GM18907 (cell line): Measurements from ENCODE around the gene OR51G2.
"Not testable (repeated sequence)": the region's sequence is repeated elsewhere in the genome, so short reads cannot be mapped to it uniquely, and the experiment has no call there.

Experiments
- ATAC-seq: cut with Tn5 transposase; IDR thresholded peaks from one replicate; pipeline ENCODE4 v1.9.1; 2021; ENCODE audit warnings: mild to moderate bottlenecking, moderate library complexity; ENCODE audit not compliant: unreplicated experiment

Gene OR51G2, protein sequence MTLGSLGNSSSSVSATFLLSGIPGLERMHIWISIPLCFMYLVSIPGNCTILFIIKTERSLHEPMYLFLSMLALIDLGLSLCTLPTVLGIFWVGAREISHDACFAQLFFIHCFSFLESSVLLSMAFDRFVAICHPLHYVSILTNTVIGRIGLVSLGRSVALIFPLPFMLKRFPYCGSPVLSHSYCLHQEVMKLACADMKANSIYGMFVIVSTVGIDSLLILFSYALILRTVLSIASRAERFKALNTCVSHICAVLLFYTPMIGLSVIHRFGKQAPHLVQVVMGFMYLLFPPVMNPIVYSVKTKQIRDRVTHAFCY

DNA sequence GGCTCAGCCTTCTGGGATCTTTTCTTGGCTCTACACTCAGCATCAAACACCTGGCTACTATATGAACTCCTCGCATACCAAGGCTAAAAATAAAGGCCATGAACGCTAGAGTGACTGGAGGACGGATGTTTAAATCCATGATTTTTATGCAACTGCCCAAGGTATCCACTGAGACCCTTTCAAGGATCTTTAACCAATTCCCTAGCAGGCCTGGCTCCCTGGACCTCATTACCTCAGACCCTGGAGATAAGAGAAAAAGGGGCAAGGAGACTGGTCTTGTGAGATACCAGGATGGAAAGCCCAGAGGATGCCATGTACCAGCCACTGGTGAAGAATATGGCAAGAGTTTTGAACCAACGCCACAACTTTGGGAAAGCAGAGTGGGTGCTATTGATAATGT is at the start of gene OR51G2:
TSS of gene OR51G2 (minus strand) at position 101 of the 400 bp plus-strand sequence. CDS start 3,687 bp downstream, outside the sequence.
- no peak for ATAC-seq

DNA sequence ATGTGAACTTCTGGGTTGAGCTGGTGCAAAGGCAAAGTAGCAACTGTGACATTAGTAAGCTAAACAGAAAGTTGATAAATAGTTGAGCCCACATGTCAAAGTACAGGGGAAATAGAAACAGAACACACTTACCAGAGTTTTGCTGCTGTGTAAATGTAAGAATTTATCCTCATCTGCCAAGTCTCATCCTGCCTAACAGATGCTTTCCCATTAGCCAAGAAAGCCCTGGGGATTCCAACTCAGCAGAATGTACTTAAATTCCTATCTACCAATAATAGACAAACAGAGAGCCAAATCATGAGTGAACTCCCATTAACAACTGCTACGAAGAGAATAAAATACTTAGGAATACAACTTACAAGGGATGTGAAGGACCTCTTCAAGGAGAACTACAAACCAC is 43.7 kb upstream of the OR51G2 start:
- ATAC-seq, result no peak

DNA sequence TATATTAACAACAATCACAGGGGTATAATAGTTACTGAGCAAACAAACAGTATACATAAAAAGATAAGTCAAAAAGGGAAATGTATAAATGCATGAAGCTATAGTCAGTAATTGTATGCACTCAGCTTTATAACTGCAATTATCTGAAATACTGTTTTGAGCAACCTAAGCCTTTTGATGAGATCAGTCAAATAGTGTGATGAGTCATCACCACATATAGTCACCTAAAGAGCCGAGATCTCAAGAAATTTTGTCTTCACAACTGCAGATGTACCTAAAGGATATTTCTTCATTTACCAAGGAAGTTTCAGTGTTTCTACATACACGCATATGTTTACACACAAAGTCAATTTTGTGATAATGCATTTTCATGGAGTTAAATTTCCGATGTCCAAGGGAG is 41.7 kb upstream of the OR51G2 start:
- no peak for ATAC-seq

DNA sequence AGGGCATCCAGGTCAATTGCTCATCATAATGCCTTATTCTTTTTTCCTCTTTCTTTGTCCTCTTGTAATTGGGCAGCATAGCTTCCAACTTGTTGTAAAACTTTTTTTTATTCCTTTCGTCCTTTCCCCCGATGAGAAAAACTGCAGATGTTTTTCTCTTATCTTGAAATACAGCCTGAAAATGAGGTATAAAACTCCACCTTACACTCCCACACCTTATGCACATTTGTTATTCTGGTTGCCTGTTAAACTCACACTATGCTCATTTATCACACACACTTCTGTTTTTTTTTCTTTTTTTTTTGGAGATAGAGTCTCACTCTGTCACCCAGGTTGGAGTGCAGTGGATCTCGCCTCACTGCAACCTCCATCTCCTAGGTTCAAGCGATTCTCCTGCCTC is 38.2 kb upstream of the OR51G2 start:
- no peak for ATAC-seq

DNA sequence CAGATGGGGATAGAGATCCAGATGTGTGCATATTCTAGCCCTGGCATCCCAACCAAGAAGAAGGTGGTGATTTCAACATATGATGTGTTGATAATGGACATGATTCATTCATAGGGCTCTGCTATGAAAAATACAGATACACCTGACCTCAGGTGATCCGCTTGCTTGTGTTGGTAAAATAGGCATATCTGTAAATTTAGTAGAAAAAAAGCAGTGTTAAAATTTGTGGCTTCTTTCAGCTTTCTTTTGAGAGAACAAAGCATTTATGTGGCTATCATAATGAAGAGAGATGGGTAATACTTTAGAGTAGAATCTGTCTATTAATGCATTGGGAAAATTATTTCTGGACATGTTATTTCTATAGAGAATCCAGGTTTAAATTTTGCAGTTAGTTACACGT is 36.5 kb upstream of the OR51G2 start, which contains the start of gene OR51A2:
TSS of gene OR51A2 (minus strand) at position 101 of the 400 bp plus-strand sequence. CDS start at position 101, 0 bp downstream.
- ATAC-seq, result not testable (repeated sequence)

DNA sequence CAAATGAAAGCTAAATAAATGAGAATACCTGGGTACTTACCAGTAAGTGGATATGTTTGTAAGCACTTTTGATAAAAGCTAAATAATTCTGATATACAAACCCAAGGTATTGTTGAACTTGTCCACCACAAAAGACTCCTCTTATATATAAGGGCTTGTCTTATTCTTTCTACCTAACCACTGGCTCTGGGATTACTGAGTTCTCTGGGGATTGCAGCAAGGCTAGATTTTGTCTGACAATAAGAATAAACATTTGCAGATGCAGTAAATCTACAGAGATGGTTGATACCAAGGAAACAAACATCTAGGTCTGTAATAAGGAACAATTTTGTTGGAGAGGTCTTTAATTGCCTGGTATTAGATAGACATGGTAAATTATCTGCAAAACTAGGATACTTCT is 28.4 kb upstream of the OR51G2 start, which contains the start of gene OR51A4:
TSS of gene OR51A4 (minus strand) at position 101 of the 400 bp plus-strand sequence. CDS start 505 bp downstream, outside the sequence.
- ATAC-seq, result no peak

DNA sequence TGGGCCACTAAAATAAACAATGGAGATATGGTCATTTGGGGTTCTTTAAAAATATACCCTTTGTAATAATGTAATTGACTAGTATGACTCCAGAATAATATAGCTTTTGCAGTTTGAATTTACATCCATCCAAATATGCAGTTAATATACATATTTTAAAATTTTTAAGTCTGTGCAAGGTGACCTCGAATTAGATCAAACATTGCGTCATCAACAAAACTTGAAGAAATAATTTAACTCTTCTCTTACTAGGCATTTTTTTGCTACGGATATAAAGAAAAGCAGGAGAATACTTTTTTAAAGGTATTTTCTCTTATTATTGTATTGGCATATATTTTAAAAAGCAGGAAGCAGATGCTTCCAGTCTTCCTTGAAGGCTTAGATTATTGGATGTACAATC is 17.6 kb upstream of the OR51G2 start:
- ATAC-seq, result no peak

DNA sequence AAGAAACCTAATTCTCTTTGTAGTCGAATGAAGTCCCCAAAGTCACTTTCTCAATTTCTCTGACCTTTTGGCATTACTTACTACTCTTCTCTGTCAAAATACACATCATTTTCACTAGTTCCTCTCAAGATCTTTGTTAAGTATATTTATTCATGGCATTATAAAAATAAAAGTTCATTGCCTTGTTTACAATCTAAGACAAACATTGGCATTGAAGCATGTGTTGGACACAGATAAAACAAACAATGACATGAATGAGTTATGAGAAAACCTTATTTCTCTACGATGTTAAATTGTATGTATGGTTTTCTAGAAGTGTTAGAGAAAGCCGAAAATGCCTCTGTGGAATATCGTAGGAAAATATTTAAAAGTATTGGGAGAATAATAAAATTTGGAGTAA is 13.6 kb upstream of the OR51G2 start:
- ATAC-seq, result no peak

DNA sequence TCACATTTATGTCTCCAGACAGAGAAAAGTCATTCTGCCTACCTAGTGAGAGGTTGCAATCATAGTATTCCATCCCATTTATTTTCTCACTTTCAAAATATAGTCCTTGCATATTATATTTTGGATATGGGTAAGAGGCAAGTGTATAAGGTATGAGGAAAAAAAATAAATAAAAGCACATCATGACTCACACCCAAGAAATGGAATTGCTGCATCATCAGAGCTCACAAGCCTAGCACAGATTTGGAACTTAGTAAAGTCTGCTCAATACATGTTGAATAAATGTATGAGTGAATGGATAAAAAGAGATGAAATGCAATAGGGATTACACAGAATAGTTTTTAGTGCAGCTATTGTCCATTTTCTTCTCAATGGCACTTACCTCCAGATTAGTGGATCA is 7.5 kb upstream of the OR51G2 start:
- no peak for ATAC-seq

DNA sequence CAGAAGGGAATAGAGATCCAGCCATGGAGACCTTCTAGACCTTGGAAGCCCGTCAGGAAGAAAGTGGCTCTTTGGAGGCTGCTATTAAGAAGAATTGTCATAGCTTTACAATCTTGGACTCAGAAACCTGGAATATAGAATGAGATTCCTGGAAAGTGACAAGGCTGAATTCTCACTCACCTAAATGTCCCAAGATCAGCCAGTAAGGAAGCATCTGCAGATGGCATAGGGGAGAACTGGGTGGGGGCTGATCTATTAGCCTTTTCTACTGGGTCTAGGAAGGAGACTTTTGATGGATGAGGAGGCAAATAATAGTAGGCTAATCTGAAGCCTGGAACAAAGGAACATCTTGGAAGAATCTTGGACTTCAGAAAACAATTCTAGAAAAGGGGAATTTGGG is 5.1 kb upstream of the OR51G2 start, which contains the start of gene OR51G1:
TSS of gene OR51G1 (minus strand) at position 101 of the 400 bp plus-strand sequence. CDS start at position 101, 0 bp downstream.
- no peak for ATAC-seq

DNA sequence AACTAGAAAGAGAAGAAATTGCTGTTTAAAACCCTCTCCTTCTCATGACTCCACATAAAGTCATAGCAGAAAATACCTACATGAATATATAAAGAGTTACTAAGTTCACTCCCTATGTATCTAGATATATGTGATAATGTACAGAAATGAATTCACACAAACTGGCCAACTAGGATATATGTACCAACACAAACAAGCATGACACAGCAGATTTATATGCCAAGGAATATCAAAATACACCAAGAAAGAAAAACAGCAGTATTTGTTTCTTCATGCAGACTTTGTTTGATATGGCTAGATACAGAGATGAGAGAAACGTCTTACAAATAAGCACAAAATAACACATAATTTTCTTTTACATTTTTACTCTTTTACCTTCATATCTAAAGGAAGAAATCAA is 3.2 kb upstream of the OR51G2 start:
- no peak for ATAC-seq

DNA sequence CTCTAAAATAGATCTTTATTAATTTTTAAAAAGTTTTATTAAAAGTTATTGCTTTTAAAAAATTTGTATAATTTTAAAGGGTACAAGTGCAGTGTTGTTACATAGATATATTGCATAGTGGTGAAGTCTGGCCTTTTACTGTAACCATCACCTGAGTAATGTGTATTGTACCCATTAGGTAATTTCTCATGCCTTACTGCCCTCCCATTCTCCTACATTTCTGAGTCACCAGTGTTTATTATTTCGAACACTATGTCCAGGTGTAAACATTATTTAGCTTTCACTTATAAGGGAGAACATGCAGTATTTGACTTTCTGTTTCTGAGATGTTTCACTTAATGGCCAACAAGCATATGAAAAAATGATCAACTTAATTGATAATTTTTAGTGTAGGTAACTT is 2.6 kb upstream of the OR51G2 start:
- no peak for ATAC-seq

DNA sequence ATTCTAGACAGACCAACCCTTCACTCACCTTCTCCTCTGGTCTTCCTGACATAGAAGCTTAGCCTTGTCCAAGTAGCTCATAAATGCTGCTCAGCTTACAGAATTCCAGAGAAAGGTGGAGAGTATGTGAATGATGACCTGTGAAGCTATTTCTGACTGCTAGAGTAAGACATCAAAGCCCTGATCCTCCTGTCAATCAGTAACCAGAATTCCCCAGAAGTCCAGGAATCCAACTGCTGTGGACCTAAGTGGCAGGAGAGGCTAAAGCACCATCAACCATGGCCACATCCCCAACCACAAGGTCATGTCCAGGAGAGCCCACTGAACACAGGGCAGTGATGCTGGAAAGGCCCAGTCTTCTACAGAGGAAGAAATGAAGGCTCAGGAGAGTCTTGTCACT is 2.6 kb downstream of the OR51G2 start:
- no peak for ATAC-seq

DNA sequence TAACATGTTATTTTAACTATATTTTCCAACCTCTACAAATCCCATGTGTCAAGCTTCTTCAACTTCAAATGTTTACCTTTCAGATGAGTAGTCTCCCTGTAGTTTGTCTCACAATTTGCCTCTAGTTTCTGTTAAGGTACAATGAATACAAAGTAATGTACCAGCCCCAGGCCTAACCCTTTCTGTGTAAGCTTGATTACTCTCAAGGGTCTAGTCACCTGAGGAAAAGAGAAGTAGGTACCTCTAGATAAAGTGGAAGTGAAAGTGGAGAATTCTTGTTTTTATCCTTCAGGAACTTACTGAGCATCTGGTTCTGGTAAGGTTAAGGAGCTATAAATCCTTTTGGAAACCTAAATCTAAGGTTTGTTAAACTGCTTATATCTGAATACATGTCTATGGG is 15.7 kb downstream of the OR51G2 start, which contains the start of gene OR51A7:
TSS of gene OR51A7 (plus strand) at position 300 of the 400 bp plus-strand sequence. CDS start 3,587 bp downstream, outside the sequence.
- ATAC-seq, result no peak

DNA sequence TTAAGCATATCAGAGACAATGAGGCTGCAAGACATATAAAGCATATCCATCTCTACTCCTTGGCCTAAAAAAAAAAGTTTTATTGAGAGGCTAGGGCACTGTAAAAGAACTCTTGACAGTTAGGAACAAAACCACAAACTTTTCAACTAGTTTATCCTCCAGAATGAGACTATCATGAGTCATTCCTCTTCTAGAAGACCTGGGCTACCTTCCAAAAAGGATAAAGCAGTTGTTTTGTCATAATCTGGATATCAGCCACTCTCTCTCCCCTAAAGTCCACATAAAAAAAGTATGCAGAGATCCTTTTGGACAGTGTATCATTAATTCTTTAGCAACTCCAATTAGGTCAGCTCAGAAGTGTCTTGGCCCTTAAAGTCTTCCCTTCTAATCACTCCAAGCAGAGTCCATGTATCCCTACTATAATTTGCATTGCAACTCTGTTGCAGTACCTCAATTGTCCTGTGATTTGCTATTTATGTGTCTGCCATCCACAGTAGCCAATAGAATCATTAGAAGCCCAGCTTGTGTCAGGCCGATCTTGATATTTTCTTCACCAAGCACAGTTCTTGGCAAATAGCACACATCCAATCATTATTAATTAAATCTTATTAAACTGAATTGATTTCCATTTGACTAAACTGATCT is 27.0 kb downstream of the OR51G2 start:
- no peak for ATAC-seq

DNA sequence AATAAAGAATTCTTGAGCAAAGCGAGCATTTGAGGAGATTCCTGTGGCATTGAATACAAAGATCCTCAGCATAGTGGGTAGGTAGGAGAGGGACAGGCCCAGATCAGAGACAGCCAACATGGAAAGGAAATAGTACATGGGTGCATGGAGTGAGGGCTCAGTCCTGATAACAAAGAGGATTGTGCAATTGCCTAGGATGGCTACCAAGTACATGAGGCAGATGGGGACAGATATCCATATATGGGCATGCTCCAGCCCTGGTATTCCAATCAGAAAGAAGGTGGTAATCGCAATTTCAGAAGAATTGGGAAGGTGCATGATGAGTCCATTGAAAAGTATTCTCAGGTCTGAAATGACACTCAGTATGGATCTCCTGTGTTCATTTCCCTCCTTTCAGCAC is 28.9 kb downstream of the OR51G2 start:
- ATAC-seq, result no peak

DNA sequence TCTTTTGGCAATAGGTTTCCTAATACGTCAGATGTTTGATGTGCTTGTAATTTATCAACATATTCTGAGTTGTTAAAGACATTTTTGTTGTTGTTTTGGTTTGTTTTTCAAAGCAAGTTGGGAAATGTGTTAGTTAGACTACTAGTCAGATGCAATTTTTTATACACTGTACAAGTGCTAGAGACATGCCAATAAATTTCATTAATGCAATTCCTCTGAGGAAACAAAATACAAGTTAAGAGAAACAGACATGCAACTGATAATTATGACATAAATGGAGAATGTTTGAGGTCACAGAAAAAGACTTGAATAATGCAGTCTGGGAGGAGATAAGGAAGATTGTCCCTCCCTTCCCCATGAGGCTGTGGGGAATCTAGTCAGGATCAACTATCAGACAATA is 31.6 kb downstream of the OR51G2 start:
- ATAC-seq, result no peak

DNA sequence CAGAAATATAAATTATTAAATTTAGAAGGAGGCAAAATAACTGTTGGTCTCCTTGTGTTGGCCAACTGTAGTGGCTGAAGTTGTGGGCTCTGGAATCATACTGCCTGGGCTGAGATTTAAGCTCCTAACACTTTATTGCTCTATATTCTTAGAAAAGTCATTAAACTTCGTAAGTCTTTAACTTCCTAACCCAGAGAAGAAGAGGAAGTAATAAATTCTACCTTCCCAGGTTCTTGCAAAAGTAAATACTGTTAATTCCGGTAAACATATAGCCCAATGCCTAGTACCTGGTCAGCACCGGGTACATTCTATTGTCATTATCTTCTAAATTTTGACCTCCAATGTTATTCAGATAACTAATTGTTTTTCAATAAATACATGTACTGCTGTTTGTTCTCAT is 33.0 kb downstream of the OR51G2 start:
- ATAC-seq, result no peak

DNA sequence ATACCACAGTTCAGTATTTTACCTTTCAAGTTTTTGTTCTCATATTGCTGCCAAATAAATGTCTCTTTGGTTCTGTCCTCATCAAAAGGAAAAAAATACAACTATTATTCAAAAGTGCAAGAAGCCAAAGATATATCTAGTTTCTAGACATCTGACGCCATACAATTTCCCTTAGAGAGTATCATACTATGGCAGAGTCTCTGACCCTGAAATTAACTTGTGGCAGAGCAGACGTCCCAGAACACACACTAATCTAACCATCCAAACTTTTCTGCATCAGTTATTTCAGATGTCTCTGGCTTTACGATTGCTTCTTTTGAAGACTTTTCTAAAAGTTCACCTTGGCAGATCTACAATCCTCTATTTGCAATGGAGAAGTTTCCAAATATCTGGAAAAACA is 34.8 kb downstream of the OR51G2 start:
- no peak for ATAC-seq

DNA sequence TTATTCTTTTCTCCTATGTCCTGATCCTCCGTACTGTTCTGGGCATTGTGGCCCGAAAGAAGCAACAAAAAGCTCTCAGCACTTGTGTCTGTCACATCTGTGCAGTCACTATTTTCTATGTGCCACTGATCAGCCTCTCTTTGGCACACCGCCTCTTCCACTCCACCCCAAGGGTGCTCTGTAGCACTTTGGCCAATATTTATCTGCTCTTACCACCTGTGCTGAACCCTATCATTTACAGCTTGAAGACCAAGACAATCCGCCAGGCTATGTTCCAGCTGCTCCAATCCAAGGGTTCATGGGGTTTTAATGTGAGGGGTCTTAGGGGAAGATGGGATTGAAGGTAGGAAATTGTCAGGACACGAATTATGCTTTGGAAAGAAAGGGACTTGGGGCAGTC is 36.6 kb downstream of the OR51G2 start:
- ATAC-seq, result no peak

DNA sequence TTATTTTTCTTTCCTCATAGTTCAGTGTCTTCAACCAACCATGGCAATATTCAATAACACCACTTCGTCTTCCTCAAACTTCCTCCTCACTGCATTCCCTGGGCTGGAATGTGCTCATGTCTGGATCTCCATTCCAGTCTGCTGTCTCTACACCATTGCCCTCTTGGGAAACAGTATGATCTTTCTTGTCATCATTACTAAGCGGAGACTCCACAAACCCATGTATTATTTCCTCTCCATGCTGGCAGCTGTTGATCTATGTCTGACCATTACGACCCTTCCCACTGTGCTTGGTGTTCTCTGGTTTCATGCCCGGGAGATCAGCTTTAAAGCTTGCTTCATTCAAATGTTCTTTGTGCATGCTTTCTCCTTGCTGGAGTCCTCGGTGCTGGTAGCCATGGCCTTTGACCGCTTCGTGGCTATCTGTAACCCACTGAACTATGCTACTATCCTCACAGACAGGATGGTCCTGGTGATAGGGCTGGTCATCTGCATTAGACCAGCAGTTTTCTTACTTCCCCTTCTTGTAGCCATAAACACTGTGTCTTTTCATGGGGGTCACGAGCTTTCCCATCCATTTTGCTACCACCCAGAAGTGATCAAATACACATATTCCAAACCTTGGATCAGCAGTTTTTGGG is 37.2 kb downstream of the OR51G2 start, which contains the start of gene OR51T1:
TSS of gene OR51T1 (plus strand) at position 41 of the 641 bp plus-strand sequence. CDS start at position 41, 0 bp downstream.
- no peak for ATAC-seq
